ENCODE data around the gene SCAMP4. TPM values are rescaled to one million over a fixed set of nuclear protein-coding genes. Genes with fewer than 3 reads are reported as not detected.

SCAMP4 gene
- polyA plus RNA-seq, 1 experiment = 6.7 TPM

GRCh38 chr19:1950640-1951039, 45.4 kb downstream of the SCAMP4 start:
- peaks cover 32% of the 10 kb centered on the region; the same call in 1 of the 2 replicates for H3K9me3 ChIP-seq (ENCODE audit: control insufficient read depth, insufficient read depth, low read length)
- POLR2A ChIA-PET = no interaction called here
- no peaks in the 10 kb centered on the region for H3K27me3 ChIP-seq (ENCODE audit: control insufficient read depth, insufficient read depth, low read length)
- no peak overlapping the region for H3K27ac ChIP-seq (ENCODE audit: low read depth, low read length)
- H3K4me3 ChIP-seq (ENCODE audit: low read depth, low read length) = no peak overlapping the region
- DNase-seq (ENCODE audit: low read depth, low spot score) = no peak
- CTCF ChIA-PET = no interaction called here
- TF ChIP-seq, protein P1, sequence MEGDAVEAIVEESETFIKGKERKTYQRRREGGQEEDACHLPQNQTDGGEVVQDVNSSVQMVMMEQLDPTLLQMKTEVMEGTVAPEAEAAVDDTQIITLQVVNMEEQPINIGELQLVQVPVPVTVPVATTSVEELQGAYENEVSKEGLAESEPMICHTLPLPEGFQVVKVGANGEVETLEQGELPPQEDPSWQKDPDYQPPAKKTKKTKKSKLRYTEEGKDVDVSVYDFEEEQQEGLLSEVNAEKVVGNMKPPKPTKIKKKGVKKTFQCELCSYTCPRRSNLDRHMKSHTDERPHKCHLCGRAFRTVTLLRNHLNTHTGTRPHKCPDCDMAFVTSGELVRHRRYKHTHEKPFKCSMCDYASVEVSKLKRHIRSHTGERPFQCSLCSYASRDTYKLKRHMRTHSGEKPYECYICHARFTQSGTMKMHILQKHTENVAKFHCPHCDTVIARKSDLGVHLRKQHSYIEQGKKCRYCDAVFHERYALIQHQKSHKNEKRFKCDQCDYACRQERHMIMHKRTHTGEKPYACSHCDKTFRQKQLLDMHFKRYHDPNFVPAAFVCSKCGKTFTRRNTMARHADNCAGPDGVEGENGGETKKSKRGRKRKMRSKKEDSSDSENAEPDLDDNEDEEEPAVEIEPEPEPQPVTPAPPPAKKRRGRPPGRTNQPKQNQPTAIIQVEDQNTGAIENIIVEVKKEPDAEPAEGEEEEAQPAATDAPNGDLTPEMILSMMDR (IDR thresholded peaks at IDR 0.05; ENCODE audit: low read depth, low read length) = no peak

- ChIA-PET POLR2A (no interaction called here), CTCF (no interaction called here)
- Histone ChIP-seq H3K9me3 (ENCODE audit: control insufficient read depth, insufficient read depth, low read length) (peaks cover 22% of the 10 kb centered on the region; the same call in 1 of the 2 replicates), H3K4me3 (ENCODE audit: low read depth, low read length) (no peak overlapping the region), H3K27me3 (ENCODE audit: control insufficient read depth, insufficient read depth, low read length) (no peaks in the 10 kb centered on the region), H3K27ac (ENCODE audit: low read depth, low read length) (no peak overlapping the region)
- TF ChIP-seq, protein P1 (IDR thresholded peaks at IDR 0.05; ENCODE audit: low read depth, low read length) = no peak
- DNase-seq (ENCODE audit: low read depth, low spot score) = no peak
These were observed 47.4 kb downstream of the SCAMP4 start for GRCh38 chr19:1952635-1953034.

DNA sequence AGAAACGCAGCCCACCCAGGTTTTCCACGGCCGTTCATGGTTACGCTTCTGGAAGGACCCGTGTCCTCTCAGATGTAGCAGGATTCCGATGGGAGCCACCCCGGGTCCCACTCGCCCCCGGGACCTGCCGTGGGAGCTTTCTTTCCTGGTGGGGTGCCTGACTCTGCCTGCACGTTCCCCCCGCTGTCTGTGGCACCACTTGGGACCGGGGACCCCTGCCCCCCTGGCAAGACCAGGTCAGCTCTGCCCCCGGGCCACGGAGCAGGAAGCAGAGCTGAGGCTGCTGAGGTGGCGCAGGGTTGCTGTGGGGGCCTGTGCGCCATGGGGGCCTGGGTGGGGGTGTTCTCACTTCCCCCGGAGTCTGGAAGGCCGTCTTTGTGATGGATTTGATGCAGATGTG, 47.8 kb downstream of the SCAMP4 start:
- CTCF ChIA-PET = no interaction called here
- peaks cover 18% of the 10 kb centered on the region; the same call in 1 of the 2 replicates for H3K9me3 ChIP-seq (ENCODE audit: control insufficient read depth, insufficient read depth, low read length)

GRCh38 chr19:1953441-1954094, 48.4 kb downstream of the SCAMP4 start:
- H3K4me3 ChIP-seq (ENCODE audit: low read depth, low read length) = no peak overlapping the region
- CTCF ChIA-PET = no interaction called here
- H3K9me3 ChIP-seq (ENCODE audit: control insufficient read depth, insufficient read depth, low read length) = peaks cover 18% of the 10 kb centered on the region; the same call in 1 of the 2 replicates
- TF ChIP-seq, protein P1 (IDR thresholded peaks at IDR 0.05; ENCODE audit: low read depth, low read length) = no peak
- no peak for DNase-seq (ENCODE audit: low read depth, low spot score)
- POLR2A ChIA-PET = no interaction called here
- no peaks in the 10 kb centered on the region for H3K27me3 ChIP-seq (ENCODE audit: control insufficient read depth, insufficient read depth, low read length)
- H3K27ac ChIP-seq (ENCODE audit: low read depth, low read length) = no peak overlapping the region

More for the DNA sequence above, 47.8 kb downstream of the SCAMP4 start:
- Histone ChIP-seq H3K27me3 (ENCODE audit: control insufficient read depth, insufficient read depth, low read length) (no peaks in the 10 kb centered on the region), H3K4me3 (ENCODE audit: low read depth, low read length) (no peak overlapping the region), H3K27ac (ENCODE audit: low read depth, low read length) (no peak overlapping the region)
- DNase-seq (ENCODE audit: low read depth, low spot score) = no peak
- POLR2A ChIA-PET = no interaction called here
- TF ChIP-seq, protein P1 (IDR thresholded peaks at IDR 0.05; ENCODE audit: low read depth, low read length) = no peak

GRCh38 chr19:1954532-1954933, 49.3 kb downstream of the SCAMP4 start:
- CTCF ChIA-PET = no interaction called here
- Histone ChIP-seq H3K27ac (ENCODE audit: low read depth, low read length) (no peak overlapping the region), H3K9me3 (ENCODE audit: control insufficient read depth, insufficient read depth, low read length) (peaks cover 11% of the 10 kb centered on the region; the same call in 1 of the 2 replicates), H3K4me3 (ENCODE audit: low read depth, low read length) (no peak overlapping the region), H3K27me3 (ENCODE audit: control insufficient read depth, insufficient read depth, low read length) (no peaks in the 10 kb centered on the region)
- TF ChIP-seq, protein P1 (IDR thresholded peaks at IDR 0.05; ENCODE audit: low read depth, low read length) = no peak
- POLR2A ChIA-PET = no interaction called here
- no peak for DNase-seq (ENCODE audit: low read depth, low spot score)
